GM19099 (cell line): ENCODE results near the gene TTC1.

Experiments
- POLR2A ChIP-seq: IDR thresholded peaks from 3 replicates; pipeline ENCODE4 v1.6.1; 2011; ENCODE audit warnings: low read depth; ENCODE audit not compliant: insufficient read length; ENCODE audit errors: extremely low read depth

Gene TTC1, protein sequence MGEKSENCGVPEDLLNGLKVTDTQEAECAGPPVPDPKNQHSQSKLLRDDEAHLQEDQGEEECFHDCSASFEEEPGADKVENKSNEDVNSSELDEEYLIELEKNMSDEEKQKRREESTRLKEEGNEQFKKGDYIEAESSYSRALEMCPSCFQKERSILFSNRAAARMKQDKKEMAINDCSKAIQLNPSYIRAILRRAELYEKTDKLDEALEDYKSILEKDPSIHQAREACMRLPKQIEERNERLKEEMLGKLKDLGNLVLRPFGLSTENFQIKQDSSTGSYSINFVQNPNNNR

DNA sequence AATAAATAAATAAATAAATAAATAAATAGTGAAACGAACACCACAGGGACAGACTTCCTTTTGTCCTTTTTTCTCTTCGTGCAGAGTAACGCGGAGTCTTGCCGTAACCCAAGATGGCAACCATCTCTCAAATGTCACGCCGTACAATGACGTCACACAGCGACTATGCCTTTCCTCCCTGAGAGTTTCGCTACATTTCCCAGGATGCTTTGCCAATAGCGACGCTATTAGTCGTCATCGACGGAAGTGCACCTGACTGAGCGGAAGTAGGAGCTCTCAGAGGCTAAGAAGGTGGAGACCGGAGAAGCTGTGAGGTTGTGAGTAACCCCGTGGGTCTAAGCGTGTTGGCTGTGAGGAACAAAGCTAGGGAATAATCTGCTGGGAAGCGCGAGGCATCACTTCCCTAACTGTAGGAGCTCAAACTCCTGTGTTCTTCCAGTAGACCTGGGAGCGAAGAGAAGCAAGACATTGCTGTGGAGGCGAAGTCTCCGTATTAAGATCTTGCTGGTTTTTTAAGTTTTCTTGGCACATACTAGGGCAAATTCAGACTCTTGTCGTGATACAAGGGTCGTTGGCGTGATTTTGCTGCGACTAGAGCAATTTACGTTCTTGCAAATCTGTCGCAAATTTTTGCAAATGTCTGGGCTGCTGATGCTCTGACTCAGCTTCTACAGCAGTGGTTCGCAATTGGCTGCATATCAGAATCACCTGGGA lies at the start of gene TTC1:
TSS of gene TTC1 (plus strand) at position 263 of the 714 bp plus-strand sequence. CDS start 1,390 bp downstream, outside the sequence.
- peak; percentile 96 for TF ChIP-seq POLR2A

DNA sequence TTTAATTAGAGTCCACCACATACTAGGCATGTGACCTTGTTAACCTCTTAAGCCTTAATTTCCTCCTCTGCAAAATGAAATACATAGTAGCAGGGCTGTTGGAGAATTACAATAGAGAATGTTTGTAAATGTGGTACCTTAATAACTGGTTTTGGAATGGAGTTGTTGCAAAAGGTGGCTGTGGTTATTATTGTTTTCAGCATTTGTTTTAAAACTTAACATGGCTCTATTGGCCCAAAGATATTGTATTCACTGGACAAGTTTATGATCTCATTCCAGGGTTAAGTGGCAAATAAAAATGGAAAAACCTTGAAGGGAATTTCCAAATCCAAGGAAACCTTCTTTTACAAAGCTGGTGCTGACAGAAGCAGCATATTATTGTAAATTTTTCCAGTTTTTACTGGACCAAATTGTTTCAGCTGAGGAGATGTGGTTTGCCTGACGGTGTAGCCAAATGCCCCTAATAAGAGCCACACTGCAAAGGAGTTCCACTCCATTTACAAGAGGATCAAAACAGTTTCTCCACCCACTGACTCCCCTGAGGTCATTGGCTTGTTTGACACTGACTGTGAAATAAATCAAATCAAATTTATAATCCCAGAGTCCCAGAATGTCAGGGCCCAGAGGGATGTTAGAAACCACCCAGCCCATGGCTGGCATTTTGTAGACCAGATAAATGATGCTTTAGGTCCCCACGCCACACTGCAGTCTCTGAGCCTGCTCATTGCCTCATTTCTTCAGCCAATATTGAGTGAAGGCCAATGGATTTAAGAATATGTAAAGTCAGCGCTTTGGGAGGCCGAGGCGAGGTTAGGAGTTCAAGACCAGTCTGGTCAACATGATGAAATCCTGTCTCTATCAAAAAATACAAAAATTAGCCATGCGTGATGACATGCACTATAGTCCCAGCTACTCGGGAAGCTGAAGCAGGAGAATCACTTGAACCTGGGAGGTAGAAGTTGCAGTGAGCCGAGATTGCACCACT lies 47.5 kb upstream of the TTC1 start:
- TF ChIP-seq POLR2A, result no peak

DNA sequence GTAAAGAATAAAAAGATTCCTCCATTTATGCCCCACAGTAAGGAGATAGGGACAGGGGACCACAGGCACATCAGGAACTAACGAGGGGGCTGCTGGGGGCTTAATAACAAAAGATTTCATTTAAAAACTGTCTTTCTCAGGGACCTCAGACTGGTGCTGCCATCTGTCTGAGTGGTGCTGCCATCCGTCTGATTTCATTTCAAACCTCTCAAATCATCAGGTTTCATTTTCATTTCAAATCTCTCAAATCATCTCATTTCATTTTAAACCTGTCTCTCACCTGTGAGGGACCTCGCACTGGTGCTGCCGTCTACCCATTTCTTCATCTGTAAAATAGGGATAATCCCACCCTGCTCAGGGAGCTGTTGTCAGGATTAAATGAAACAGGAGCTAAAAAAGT lies 46.7 kb upstream of the TTC1 start:
- TF ChIP-seq POLR2A, result no peak

DNA sequence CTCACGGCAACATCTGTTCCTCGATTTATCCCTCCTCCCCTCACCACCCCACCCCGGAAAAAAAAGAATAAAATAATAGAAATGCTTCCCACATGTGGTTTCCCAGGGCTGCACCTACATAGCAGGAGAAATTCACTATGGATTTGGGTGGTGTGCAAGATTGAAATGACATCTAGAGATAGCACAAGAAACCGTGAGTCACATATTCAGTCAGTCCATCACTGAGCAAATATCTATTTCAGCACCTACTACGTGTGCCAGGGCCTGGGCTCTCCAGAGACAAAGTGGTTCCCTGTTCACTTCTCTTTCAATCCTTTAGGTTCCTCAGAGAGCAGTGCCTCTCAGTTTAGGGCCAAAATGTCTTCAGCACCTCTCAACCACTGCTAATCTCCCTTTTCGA lies 45.0 kb upstream of the TTC1 start:
- no peak for TF ChIP-seq POLR2A

DNA sequence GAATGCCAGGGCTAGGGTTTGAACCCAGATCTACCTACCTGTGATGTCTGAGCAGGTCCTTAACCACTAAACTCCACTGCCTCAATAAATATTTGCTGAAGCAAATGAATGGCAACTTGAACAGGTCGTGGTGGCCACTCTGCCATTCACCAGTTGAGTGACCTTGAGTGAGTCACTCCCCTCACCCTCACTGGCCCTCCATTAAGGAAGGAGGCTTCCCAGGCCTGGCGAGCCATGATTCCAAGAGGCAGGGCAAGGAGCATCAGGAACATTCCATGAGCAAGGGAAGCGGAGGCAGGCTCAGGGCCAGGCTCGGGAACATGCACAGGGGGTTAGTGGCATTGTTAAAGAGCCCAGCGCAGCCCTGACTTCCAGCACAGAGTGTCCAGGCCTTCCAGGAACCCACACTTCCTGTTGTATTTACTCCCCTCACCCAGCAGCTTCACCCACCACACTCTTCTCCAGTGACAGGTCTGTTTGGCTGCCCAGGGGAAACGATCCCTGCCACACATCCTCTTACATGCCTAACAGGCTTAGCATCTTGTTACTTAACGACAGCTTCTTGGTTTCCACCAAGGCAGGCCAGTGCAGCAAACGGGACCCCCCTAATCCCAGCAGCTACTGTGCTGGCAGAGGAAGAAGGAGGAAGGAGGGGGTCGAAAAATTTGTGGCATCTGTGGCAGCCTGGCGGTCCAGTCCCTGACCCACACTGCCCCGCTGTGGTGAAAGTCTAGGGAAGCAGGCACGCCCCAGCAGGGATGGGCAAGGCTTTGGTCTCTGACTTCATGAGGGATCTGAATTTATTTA lies 43.7 kb upstream of the TTC1 start:
- TF ChIP-seq POLR2A, result no peak

DNA sequence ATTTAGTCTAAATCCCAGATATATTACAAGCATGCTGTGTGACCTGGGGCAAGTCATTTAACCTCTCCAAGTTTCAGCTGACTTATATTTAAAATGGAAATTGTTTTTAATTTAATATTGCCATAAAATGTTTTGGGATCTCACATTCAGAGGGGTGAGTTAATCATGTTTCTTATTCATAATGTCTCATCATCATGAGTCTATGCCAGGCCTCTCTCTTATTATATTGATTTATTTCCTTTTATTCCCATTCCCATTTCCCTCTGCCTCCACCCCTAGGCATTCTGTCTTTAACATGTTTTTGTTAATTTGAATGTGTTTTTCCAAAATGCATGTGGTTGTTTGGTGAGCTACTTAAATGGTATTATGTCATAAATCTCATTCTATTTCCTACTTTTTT lies 39.0 kb upstream of the TTC1 start:
- no peak for TF ChIP-seq POLR2A

DNA sequence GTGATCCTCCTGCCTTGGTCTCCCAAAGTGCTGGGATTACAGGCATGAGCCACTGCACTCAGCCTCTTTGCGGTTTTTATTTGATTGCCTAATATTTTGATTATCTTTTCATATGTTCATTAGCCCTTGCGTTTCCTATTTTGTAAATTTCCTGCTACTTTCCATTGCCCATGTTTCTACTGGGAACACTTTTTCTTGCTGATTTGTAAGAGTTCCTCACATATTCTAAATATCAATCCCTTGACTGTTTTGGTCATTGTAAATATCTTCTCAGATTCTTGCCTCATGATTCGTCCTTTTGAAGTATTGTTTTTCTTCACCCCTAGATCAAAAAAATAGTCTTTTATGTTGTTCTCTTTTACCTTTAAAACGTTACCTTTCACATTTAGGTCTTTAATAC lies 37.9 kb upstream of the TTC1 start:
- TF ChIP-seq POLR2A, result no peak

DNA sequence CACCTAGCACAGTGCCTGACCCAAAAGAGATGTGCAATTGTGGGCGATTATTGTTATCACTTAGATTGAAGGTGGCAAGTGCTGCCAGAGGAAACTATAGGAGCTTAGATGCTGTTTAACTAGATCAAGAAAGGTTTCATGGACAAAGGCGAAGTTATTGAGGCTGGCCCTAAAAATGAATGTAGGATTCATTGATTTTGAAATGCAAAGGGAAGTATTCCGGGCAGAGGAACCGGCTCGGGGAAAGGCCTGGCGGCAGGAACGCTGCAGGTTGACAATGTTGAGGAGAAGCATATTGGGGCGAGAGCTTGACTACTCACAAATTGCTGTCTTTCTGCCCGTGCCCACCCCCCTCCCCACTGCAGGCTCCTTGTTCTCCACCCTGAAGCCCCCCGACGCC lies 37.4 kb upstream of the TTC1 start:
- TF ChIP-seq POLR2A, result no peak

DNA sequence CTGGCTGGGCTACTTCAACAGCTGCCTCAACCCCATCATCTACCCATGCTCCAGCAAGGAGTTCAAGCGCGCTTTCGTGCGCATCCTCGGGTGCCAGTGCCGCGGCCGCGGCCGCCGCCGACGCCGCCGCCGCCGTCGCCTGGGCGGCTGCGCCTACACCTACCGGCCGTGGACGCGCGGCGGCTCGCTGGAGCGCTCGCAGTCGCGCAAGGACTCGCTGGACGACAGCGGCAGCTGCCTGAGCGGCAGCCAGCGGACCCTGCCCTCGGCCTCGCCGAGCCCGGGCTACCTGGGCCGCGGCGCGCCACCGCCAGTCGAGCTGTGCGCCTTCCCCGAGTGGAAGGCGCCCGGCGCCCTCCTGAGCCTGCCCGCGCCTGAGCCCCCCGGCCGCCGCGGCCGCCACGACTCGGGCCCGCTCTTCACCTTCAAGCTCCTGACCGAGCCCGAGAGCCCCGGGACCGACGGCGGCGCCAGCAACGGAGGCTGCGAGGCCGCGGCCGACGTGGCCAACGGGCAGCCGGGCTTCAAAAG lies 36.9 kb upstream of the TTC1 start:
- no peak for TF ChIP-seq POLR2A

DNA sequence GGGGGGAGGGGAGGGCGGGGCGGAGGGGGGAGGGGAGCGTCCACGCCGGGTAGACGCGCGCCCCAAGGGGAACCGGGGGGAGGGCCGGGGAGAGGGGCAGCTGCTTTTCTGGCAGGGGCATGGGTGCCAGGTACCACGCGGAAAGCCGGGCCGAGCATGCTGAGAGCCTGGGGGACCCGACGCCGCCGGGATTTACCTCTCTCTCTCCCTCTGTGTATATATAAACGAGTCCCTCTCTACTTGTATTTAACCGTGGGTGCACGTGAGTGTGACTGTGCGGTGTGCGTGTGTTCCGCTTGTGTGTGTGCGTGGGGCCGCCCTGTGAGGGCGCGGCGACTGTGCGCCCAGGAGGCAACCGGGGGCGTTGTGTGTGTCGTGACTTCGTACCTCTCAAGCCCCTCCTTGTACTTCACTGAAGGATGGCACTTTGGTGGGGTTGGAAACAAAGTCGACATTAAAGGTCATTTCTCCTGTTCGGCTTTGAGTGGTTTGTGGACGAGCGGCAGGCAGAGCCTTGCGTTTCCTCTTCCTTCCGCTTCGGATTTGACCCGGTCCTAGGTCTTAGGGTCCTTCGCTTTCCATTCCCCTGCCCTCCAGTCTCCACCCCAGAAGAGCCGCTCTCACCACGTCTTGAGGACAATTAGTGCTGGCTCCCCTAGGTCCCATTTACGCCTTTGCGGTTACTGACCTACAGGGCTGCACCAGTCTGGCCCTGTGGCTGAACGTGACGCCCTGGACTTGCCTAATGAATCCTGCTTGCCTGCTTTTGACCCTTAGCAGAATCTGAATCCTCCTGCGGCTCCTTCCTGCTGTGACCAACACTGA lies 36.2 kb upstream of the TTC1 start:
- TF ChIP-seq POLR2A, result no peak

DNA sequence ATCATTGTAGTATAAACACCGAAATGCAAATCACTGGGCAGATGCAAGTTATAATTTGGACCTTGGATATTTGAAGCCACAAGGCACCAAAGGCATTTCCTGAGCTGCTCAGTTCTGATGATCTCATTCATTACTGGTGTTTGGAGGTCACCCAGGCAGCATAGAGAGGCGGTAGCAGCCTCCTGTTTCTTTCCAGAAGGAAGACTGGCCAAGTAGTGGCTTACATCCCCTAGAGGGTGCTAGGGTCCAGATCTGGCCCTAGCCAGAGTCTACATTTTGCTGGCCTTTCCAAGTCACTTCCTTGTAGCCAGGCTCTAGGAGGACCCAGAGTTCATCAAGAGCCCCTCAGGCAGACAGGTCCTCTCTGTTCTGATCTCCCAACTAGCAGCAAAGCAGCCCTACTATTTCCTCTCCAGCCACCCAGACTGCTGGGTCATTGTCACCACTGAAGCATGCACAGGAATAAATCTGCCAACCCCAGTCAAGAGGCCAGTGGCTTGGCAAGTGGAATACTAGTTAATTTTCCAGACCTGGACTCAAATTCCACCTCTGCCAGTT lies 33.4 kb upstream of the TTC1 start:
- no peak for TF ChIP-seq POLR2A

DNA sequence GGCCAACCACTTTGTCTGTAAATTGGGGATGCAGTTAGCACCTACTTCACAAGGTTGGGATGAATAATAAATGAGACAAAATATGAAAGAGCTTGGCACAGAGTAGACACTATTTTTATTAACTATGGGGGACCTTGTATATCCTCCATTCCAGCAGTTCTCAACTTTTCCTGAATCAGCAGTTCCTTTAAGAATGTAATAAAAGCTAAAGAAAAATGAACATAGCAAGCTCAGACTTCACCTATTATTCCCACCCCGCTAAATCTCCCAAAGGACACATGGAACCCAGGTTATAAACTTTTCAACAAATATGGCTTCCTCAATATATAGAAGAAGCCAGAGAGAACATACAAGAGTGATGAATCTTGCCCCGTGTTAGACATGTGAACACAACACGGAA lies 32.0 kb upstream of the TTC1 start:
- no peak for TF ChIP-seq POLR2A

DNA sequence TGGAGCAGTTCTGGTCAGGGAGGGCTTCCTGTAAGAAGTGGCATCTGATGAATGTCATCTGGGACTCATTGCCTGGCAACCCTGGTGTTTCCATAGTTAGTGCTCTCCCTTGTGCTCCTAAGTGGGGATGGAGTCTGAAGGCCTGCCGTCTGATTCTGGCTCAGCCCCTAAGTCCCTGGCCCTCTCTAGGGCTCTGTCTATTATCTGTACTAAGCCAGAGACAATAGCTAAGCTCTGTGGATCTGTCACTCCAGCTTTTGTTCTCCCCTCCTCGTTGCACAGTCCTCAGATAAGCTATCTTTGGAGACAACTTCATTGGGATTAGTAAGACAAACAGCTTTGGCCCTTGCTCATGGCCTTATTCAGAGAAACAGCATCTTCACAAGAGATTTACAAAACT lies 30.6 kb upstream of the TTC1 start:
- TF ChIP-seq POLR2A, result no peak
